Measurements from ENCODE around the gene PLB1. TPM values are rescaled to one million over a fixed set of nuclear protein-coding genes. Genes with fewer than 3 reads are reported as not detected.

Gene PLB1
- polyA plus RNA-seq, 3 donors = 1.4 to 1.5 (median 1.5) TPM

- no peak for DNase-seq (ENCODE audit: extremely low read depth in 1 of 11, low read depth in 9 of 11, low spot score in 4 of 11)
These were observed 83.7 kb downstream of the PLB1 start for GRCh38 chr2:28579606-28580005.

GRCh38 chr2:28580078-28580477 is 84.2 kb downstream of the PLB1 start:
- DNase-seq (ENCODE audit: extremely low read depth in 1 of 11, low read depth in 9 of 11, low spot score in 4 of 11) = no peak

GRCh38 chr2:28581312-28581711 is 85.5 kb downstream of the PLB1 start:
- no peak for DNase-seq (ENCODE audit: extremely low read depth in 1 of 11, low read depth in 9 of 11, low spot score in 4 of 11)

- DNase-seq (ENCODE audit: extremely low read depth in 1 of 11, low read depth in 9 of 11, low spot score in 4 of 11) = no peak
These were observed 86.3 kb downstream of the PLB1 start for GRCh38 chr2:28582152-28582551.

- no peak for DNase-seq (ENCODE audit: extremely low read depth in 1 of 11, low read depth in 9 of 11, low spot score in 4 of 11)
These were observed 86.7 kb downstream of the PLB1 start for GRCh38 chr2:28582595-28582994.

GRCh38 chr2:28583899-28584553 is 88.2 kb downstream of the PLB1 start:
- DNase-seq (ENCODE audit: extremely low read depth in 1 of 11, low read depth in 9 of 11, low spot score in 4 of 11) = no peak

GRCh38 chr2:28586867-28587266 is 91.0 kb downstream of the PLB1 start:
- DNase-seq (ENCODE audit: extremely low read depth in 1 of 11, low read depth in 9 of 11, low spot score in 4 of 11) = no peak

GRCh38 chr2:28587526-28588291 is 91.8 kb downstream of the PLB1 start:
- no peak for DNase-seq (ENCODE audit: extremely low read depth in 1 of 11, low read depth in 9 of 11, low spot score in 4 of 11)

- DNase-seq (ENCODE audit: extremely low read depth in 1 of 11, low read depth in 9 of 11, low spot score in 4 of 11) = no peak
These were observed 92.4 kb downstream of the PLB1 start for GRCh38 chr2:28588292-28588670.

- no peak for DNase-seq (ENCODE audit: extremely low read depth in 1 of 11, low read depth in 9 of 11, low spot score in 4 of 11)
These were observed 94.0 kb downstream of the PLB1 start for GRCh38 chr2:28589746-28590463.

GRCh38 chr2:28590496-28591301 is 94.8 kb downstream of the PLB1 start:
- DNase-seq (ENCODE audit: extremely low read depth in 1 of 11, low read depth in 9 of 11, low spot score in 4 of 11) = no peak

GRCh38 chr2:28591711-28592335 is 96.0 kb downstream of the PLB1 start:
- DNase-seq (ENCODE audit: extremely low read depth in 1 of 11, low read depth in 9 of 11, low spot score in 4 of 11) = no peak

GRCh38 chr2:28592481-28592880 is 96.6 kb downstream of the PLB1 start:
- no peak for DNase-seq (ENCODE audit: extremely low read depth in 1 of 11, low read depth in 9 of 11, low spot score in 4 of 11)

GRCh38 chr2:28593160-28593755 is 97.4 kb downstream of the PLB1 start:
- no peak for DNase-seq (ENCODE audit: extremely low read depth in 1 of 11, low read depth in 9 of 11, low spot score in 4 of 11)

GRCh38 chr2:28594000-28594331 is 98.1 kb downstream of the PLB1 start:
- DNase-seq (ENCODE audit: extremely low read depth in 1 of 11, low read depth in 9 of 11, low spot score in 4 of 11) = no peak

GRCh38 chr2:28594332-28595108 is 98.7 kb downstream of the PLB1 start:
- peak in 10 of 11 donors; percentile 78 to 90 (median 81) for DNase-seq (ENCODE audit: extremely low read depth in 1 of 11, low read depth in 9 of 11, low spot score in 4 of 11)

- DNase-seq (ENCODE audit: extremely low read depth in 1 of 11, low read depth in 9 of 11, low spot score in 4 of 11) = no peak
These were observed 99.5 kb downstream of the PLB1 start for GRCh38 chr2:28595323-28595722.

GRCh38 chr2:28598484-28598883 is 102.6 kb downstream of the PLB1 start:
- no peak for DNase-seq (ENCODE audit: extremely low read depth in 1 of 11, low read depth in 9 of 11, low spot score in 4 of 11)
